ENCODE results near the gene OTUD5.
A peak's percentile ranks its signal among the peaks of the same experiment; 100 is the strongest.

The OTUD5 gene

GRCh38 chrX:48972220-48973164 is 15.1 kb upstream of the OTUD5 start:
- no peak for DNase-seq (ENCODE audit: low read depth in 4 of 4, low spot score in 1 of 4)

- DNase-seq (ENCODE audit: low read depth in 4 of 4, low spot score in 1 of 4) = no peak
These were observed 14.1 kb upstream of the OTUD5 start, which contains the start of gene KCND1 for GRCh38 chrX:48971249-48972219. Gene KCND1 (minus strand): TSS chrX:48971844. CDS start chrX:48970271, 1,573 bp downstream.

- DNase-seq (ENCODE audit: low read depth in 4 of 4, low spot score in 1 of 4) = no peak
These were observed 12.1 kb upstream of the OTUD5 start for GRCh38 chrX:48969471-48969870.

- DNase-seq (ENCODE audit: low read depth in 4 of 4, low spot score in 1 of 4) = no peak
These were observed 11.0 kb upstream of the OTUD5 start for GRCh38 chrX:48968377-48968776.

GRCh38 chrX:48966796-48967579 is 9.6 kb upstream of the OTUD5 start:
- no peak for DNase-seq (ENCODE audit: low read depth in 4 of 4, low spot score in 1 of 4)

GRCh38 chrX:48965959-48966358 is 8.6 kb upstream of the OTUD5 start:
- no peak for DNase-seq (ENCODE audit: low read depth in 4 of 4, low spot score in 1 of 4)

- no peak for DNase-seq (ENCODE audit: low read depth in 4 of 4, low spot score in 1 of 4)
These were observed 4.2 kb upstream of the OTUD5 start for GRCh38 chrX:48961585-48962091.

- DNase-seq (ENCODE audit: low read depth in 4 of 4, low spot score in 1 of 4) = no peak
These were observed 2.9 kb upstream of the OTUD5 start for GRCh38 chrX:48960291-48960690.

- no peak for DNase-seq (ENCODE audit: low read depth in 4 of 4, low spot score in 1 of 4)
These were observed 1.3 kb upstream of the OTUD5 start for GRCh38 chrX:48958635-48959094.

- peak; percentile 74 to 85 (median 78) for DNase-seq (ENCODE audit: low read depth in 4 of 4, low spot score in 1 of 4)
These were observed 624 bp upstream of the OTUD5 start for GRCh38 chrX:48957827-48958634.

GRCh38 chrX:48956728-48957414 is 536 bp downstream of the OTUD5 start:
- DNase-seq (ENCODE audit: low read depth in 4 of 4, low spot score in 1 of 4) = peak in 1 of 4 experiments; percentile 45

- no peak for DNase-seq (ENCODE audit: low read depth in 4 of 4, low spot score in 1 of 4)
These were observed 8.8 kb downstream of the OTUD5 start for GRCh38 chrX:48948589-48948988.

- no peak for DNase-seq (ENCODE audit: low read depth in 4 of 4, low spot score in 1 of 4)
These were observed 11.7 kb downstream of the OTUD5 start for GRCh38 chrX:48945517-48946348.

- no peak for DNase-seq (ENCODE audit: low read depth in 4 of 4, low spot score in 1 of 4)
These were observed 14.5 kb downstream of the OTUD5 start for GRCh38 chrX:48942895-48943294.

GRCh38 chrX:48940404-48940955 is 16.9 kb downstream of the OTUD5 start:
- no peak for DNase-seq (ENCODE audit: low read depth in 4 of 4, low spot score in 1 of 4)

GRCh38 chrX:48939524-48940228 is 17.7 kb downstream of the OTUD5 start:
- no peak for DNase-seq (ENCODE audit: low read depth in 4 of 4, low spot score in 1 of 4)

Measured in stimulated activated CD4-positive, alpha-beta T cell treated with anti-CD3 and anti-CD28 coated beads, Interleukin-1b, Interleukin-23, amount 100 ng/mL, for 24 hours (primary cell).